Activated gamma-delta T cell treated with Interleukin-2 at 50 U/mL for 16 hours (primary cell): ENCODE measurements around the gene RASL10B.
A peak's percentile ranks its signal among the peaks of the same experiment; 100 is the strongest.

Source experiments
- DNase-seq: peaks from one replicate; pipeline ENCODE4 v3.0.0-alpha.2; 2020

Gene RASL10B

DNA sequence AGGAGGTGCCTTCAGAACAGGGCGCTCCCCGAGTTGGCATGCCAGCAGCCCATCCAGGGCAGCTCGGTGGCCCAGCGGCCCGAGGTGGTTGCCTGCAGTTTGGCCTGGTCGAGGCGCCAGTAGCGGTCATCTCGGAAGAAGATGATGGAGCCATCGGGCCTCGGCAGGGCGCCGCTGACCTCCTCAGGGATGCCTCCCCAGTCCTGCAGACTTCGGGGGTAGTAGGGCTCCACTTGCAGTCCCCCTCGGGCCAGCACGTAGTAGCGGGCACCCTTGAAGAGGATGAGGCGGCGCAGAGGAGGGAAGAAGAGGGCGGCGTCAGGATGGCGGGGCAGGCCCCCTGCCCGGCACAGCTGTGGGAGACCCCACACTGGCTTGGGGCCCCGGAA lies 35.0 kb downstream of the RASL10B start:
- no peak for DNase-seq

DNA sequence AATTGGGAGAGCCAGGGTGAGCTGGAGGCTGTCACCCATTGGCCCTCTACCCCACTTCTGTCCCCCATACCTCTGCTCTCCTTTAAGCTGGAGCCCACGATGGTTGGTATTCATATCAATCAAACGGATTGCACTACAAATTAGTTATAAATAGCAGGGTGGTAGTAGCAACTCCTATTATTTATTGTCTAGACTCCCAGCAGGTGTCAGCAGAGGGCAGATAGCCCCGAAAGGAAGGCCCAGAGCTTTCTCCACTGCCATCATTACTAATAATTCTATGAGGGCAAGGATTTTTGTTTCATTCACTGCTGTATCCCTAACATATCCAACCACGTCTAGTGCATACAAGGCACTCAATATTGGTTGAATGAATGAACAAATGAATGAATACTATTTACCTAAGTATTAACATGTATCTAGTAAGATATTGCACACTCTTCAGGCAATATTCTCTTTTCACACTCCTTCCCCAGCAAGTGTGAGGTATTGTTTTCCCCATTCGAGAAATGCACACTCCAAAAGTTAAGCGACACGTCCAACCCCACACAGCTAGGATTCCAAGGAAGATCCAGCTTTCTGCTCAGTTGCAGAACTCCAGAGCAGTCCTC lies 35.6 kb downstream of the RASL10B start:
- peak; percentile 16 for DNase-seq

DNA sequence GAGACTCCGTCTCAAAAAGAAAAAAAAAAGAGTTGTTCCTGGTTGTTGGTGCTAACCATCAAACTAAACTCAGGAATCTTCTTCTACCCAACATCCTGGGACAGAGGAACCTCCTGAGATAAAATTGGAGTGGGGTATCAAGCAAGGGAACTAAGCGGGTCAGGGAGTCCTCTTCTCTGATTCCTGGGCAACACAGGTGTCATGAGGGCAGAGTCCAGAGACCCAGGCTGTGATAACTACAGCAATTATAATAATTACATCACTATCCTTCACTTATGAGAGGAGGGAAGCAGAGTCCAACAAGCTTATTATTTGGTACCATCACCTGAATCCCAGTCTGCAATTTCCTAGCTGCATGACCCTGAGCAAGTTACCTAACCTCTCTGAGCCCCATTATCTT lies 37.4 kb downstream of the RASL10B start:
- DNase-seq, result no peak

GRCh38 chr17:35769895-35770486 lies 38.6 kb downstream of the RASL10B start:
- DNase-seq, result no peak

DNA sequence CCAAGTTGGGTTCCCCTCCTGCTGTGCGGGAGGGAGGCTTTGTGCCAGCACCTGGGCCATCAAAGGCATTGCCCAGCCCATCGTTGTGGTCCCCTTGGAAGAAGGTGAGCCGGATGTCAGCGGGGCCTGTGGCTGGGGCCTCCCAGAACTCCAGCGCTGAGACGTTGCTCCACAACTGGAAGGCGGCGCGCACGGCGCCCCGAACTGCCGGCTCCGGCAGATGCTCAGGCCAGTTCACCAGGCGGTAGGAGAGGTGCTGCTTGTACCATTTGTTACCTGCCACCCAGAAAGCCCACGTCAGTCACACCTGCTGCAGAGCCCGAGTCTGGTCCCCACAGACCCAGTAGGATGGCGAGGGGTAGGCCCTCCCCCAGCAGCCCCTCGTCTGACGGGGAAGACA lies 41.7 kb downstream of the RASL10B start:
- DNase-seq, result no peak

- DNase-seq, result no peak
Observed at GRCh38 chr17:35773679-35774425, 42.4 kb downstream of the RASL10B start.

- no peak for DNase-seq
Observed at GRCh38 chr17:35774499-35774898, 43.1 kb downstream of the RASL10B start.

DNA sequence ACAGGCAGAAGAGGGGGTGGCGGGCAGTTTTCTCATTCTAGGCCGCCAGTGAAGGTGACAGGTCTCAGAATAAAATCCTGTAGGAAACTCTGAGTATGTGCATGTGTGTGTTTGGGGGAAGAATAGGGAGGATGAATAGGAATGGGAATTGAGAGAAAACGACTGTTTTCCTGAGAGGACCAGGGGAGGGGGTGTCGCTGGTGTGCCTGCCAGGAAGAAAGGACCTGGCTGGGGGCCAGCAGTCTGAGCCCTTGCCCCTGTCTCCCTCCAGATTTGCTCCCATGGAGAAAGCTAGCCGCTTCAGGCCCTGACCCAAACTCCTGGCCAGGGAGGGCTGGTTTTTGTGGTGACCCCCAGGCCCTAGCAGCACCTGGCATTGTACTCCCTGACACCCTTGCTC lies 43.6 kb downstream of the RASL10B start:
- no peak for DNase-seq

DNA sequence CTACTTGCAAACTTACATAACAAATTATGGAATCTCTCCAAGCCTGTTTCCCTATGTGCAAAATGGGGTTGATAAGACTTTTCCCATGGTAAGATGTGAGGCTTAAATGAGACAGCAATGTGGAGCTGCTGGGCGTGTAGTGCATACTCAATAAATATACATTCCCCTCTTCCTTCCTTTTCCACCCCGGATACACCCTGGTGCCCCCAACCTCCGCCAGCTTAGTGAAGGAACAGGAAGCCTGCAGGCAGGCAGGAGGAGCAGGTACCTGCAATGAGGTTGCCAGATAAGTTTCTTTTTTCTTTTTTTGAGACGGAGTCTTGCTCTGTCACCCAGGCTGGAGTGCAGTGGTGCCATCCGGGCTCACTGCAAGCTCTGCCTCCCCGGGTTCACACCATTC lies 44.1 kb downstream of the RASL10B start:
- no peak for DNase-seq

GRCh38 chr17:35778641-35779196 lies 47.3 kb downstream of the RASL10B start:
- no peak for DNase-seq

- DNase-seq, result no peak
Observed at GRCh38 chr17:35780950-35781349, 49.5 kb downstream of the RASL10B start.

- DNase-seq, result no peak
Observed at GRCh38 chr17:35784895-35785294, 53.5 kb downstream of the RASL10B start.

- no peak for DNase-seq
Observed at GRCh38 chr17:35786941-35787432, 55.5 kb downstream of the RASL10B start.

GRCh38 chr17:35788477-35789368 lies 57.3 kb downstream of the RASL10B start:
- DNase-seq, result no peak

- DNase-seq, result no peak
Observed at GRCh38 chr17:35790841-35791240, 59.4 kb downstream of the RASL10B start.

GRCh38 chr17:35791681-35792350 lies 60.4 kb downstream of the RASL10B start:
- no peak for DNase-seq
